Posterior cingulate gyrus (tissue), 11 donors: ENCODE data around the gene ABCB1.

ENCODE experiments used
- DNase-seq, 10 donors: peaks; one replicate each; pipeline versions ENCODE4 v3.0.0 to v3.0.0-alpha.2; 2020 to 2021; ENCODE audit warnings: mixed read lengths in 3 of 10
- intact Hi-C: fragments of 100-400 bp; cut with DNase I; formaldehyde crosslinking; loops from one replicate; pipeline ENCODE4 v1.15.1; 2023

The ABCB1 gene

DNA sequence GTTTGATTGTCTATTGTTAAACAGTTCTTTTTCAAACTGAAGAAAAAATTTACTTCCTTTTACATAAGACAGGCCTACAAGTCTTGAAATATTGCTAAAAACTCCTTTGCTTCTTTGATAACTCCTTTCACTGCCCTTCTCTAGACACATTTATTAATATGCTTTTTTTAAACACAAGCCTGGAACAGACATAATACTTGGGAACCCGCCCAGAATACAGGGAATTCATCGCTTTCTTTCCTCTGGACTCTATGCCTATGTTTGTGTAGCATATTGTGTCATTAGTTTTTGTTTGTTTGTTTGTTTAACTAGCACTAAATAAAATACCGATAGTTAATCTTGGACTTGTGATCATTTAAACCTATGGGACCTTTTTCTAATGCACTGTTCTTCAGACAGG, 82.8 kb downstream of the ABCB1 start:
- intact Hi-C loops, result no loop called here
- no peak for DNase-seq

DNA sequence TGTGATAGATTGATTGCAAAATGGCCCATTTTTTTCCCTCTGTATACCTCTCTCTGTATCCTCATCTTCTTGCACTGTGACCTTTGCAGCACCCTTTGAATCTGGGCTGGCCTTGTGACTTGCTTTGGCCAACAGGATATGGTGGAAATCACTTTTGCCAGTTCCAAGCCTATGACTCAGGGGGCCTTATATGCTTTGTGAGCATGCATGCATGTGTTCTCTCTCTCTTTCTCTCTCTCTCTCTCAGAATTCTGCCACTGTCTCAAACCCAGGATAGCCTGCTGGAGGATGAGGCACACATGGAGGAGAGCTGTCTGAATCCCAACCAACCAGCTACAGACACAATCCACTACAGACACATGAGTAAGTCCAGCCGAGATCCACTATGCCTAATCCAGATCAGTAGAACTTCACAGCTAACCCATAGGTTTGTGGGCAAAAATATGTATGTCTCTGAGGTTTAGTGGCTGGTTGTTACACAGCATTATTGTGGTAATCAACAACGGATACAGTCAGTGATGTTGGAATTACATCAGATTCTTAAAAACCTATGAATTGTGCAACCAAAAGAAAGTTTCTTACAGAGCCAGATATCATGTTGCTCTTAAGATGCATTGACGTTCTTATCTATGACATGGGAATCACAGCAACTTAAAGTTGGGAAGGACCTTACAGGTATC, 83.4 kb downstream of the ABCB1 start:
- intact Hi-C loops, result no loop called here

DNA sequence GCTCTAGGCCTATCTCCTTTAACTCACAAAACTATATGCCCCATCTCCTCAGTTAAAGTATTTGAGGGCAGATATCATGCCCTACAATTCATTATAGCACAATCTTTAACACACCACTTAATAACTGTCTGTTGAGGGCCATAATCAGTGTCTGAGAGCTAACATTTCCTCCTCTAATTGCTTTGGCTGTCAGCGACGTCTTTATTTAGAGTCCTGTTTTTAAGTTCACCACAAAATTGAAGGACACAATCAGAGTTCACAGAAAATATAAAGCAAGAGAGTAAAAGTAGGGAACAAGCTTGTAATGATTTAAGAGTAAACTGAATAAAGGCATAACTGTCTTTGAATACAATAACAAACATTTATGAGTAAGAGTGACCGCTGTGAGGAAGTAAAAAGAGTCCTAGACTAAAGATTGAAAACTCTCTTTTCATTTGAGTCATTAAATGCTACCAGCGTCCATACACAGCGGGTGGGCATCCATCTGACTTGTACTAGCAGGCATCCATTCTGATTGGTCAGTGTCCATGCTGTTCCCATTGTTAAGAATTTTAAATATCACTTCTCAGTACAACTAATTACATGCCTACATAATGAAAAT, 86.8 kb downstream of the ABCB1 start:
- DNase-seq, result no peak
- intact Hi-C loops, result no loop called here

More for the DNA sequence above, 83.4 kb downstream of the ABCB1 start:
- no peak for DNase-seq

- DNase-seq, result no peak
- intact Hi-C loops, result no loop called here
These were observed 87.8 kb downstream of the ABCB1 start for GRCh38 chr7:87512906-87513305.

DNA sequence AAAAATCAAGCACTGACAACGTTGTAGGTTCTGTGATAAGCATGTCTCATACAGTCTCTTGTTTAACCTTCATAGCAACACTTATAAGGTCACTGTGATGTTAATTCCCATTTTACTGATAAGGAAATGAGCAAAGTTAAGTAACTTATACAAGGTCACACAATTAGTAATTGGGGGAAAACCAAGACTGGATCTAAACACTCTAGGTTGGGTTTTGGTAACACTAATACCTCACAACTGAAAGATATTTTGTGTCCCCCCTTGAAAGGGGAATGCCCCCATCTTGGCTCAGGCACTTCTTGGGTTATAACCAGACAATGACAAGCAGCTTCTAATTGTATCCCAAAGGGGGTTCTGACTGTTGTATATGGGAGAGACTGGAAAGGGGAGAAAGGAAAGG, 89.2 kb downstream of the ABCB1 start:
- no peak for DNase-seq
- intact Hi-C loops, result no loop called here

GRCh38 chr7:87510411-87510875, 90.2 kb downstream of the ABCB1 start:
- peak in 2 of 10 donors; percentile 6 to 8 for DNase-seq
- intact Hi-C loops, result no loop called here

DNA sequence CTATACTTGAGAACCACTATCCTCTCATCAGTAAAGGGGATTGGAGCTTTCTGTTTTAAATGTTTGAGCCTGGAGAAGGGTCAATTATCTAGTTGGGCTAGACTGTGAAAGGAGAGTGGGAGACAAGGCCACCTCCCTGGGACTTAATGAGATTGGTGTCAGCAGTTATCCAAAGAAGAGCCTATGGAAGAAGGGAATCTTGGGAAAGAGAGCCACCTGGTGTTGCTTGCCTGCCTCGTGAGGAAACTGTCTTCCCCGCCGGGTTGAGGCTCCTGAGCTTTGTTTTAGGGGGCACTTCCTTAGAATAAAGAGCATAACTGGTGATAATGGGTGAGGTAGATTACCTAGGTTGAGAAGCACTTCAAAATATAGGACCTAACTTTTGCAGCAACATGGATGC, 93.2 kb downstream of the ABCB1 start:
- no peak for DNase-seq
- intact Hi-C loops, result loop anchor here (2.0 to 5.0 kb wide), 2 partner anchors 379 to 660 kb away; no protein-coding TSS in a partner anchor

DNA sequence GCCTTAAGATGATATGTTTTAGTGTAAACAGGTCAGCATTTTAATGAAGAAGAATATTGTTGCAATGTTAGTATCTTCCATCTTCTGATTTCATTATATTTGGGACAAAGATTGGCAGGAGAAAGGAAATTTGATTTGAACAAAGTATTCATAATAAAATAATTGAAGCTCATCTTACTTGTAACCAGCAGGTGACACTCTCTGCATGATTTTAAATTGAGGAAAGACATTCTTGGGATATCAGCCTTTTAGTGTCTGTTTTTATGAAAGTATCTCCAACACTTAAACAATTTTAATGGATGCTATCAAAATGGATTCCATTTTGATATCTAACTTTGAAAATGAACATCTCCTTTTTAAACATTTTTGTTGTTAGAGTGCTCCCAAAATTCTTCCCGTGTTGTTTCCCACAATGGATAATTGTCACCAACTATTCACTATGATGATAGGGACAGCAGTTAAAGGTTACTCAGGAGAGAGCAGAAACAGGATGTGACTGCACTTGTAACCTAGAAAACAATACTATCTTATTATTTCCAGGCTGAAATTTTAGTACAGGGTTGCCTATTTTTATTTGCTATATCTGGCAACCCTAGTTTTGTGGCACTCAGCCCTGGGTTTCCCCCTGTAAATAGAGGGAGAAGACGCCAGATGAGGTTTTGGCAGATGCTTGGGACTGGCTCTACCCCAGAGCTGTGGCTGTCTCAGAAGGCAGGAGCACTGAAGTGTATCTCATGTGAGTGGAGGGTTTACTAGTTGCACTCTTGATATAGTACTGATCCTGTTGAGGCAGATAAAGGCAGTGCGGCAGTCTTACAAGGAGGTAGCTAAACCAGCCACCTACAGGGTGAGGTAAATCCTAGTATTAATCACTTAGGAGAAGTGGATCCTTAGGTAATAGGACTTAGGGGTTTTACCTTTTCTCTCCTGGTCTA, 94.2 kb downstream of the ABCB1 start:
- intact Hi-C loops, result loop anchor here (2.0 to 5.0 kb wide), 2 partner anchors 380 to 661 kb away; no protein-coding TSS in a partner anchor
- DNase-seq, result no peak

GRCh38 chr7:87505557-87506245, 95.0 kb downstream of the ABCB1 start:
- intact Hi-C loops, result loop anchor here (2.0 to 5.0 kb wide), 2 partner anchors 381 to 662 kb away; no protein-coding TSS in a partner anchor
- DNase-seq, result no peak

DNA sequence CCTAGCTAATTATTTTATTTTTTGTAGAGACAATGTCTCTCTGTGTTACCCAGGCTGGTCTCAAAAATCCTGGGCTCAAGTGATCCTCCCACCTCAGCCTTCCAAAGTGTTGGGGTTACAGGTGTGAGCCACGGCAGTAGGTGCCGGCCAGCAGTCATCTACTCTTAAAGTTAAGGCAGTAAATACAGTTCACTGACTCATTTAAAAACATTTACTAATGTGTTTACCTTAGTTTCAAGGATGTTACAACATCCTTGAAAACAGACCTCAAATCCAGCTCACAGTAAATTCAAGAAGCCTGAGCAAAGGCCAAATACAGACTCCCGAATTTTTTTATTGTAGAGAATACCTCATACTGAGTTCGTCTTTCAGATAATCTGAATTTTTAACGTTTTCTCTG, 95.6 kb downstream of the ABCB1 start:
- intact Hi-C loops, result loop anchor here (5.0 kb wide), 1 partner anchor 662 kb away; no protein-coding TSS in a partner anchor
- no peak for DNase-seq

DNA sequence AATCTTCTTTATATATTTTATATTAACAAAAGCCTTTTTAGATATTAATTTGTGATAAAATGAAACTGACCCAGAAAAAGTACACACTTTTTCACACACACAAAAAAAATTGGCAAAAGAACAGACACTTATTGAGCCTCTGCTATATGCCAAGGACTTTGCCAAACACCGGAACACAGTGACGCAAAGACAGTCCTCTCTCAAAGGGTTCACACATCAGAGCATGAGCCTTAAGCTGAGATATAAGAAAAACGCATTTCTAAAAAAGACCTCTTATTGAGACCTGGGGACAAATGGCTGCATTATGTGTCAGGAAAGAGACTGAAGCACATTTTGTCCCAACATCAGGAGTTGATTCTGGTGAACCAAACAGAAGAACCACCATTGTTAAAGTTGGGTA, 101.2 kb downstream of the ABCB1 start:
- intact Hi-C loops, result no loop called here
- no peak for DNase-seq

GRCh38 chr7:87498893-87499292, 101.8 kb downstream of the ABCB1 start:
- intact Hi-C loops, result no loop called here

GRCh38 chr7:87497482-87497881, 103.2 kb downstream of the ABCB1 start:
- no peak for DNase-seq
- intact Hi-C loops, result no loop called here

More at GRCh38 chr7:87498893-87499292, 101.8 kb downstream of the ABCB1 start:
- DNase-seq, result no peak

GRCh38 chr7:87495366-87495765, 105.3 kb downstream of the ABCB1 start:
- DNase-seq, result no peak
- intact Hi-C loops, result no loop called here

- DNase-seq, result no peak
- intact Hi-C loops, result no loop called here
These were observed 106.2 kb downstream of the ABCB1 start for GRCh38 chr7:87494454-87494853.

GRCh38 chr7:87483131-87483530, 117.6 kb downstream of the ABCB1 start:
- no peak for DNase-seq
- intact Hi-C loops, result no loop called here

DNA sequence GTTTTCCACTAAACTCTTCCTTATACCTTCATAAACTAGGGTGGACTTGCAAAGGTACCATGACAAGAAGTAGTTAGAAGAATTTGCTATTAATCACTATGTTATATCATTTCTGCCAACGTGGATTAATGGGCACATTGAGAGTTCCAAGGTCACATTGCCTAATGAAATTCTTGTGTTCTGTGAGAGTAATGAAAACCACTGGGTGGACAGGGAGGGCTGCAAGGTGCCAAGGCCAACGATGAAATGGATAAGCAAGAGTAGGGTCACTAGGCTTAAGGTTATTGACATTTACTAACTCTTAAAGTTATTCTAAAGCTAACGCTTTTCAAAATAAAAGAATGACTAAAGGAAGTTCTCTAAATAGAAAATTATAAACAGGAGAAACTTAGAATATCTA, 118.6 kb downstream of the ABCB1 start:
- intact Hi-C loops, result no loop called here
- no peak for DNase-seq

DNA sequence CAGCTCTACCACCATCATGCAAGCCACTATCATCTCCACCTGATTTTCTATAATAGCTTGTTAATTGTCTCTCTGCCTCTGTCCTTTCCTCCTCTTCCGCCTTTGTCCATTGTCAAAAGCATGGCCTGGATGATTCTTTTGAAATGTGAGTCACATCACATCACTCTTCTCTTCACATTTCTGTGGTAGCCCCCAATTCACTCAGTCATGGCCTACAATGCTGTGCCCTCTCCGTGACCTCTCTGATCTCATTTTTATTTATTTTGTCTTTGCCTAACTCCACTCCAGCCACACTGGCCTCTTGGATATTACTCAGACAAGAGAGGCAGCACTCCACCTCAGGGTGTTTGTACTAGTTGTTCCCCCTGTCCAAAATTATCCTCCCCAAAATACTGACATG, 120.3 kb downstream of the ABCB1 start:
- DNase-seq, result no peak
- intact Hi-C loops, result no loop called here

DNA sequence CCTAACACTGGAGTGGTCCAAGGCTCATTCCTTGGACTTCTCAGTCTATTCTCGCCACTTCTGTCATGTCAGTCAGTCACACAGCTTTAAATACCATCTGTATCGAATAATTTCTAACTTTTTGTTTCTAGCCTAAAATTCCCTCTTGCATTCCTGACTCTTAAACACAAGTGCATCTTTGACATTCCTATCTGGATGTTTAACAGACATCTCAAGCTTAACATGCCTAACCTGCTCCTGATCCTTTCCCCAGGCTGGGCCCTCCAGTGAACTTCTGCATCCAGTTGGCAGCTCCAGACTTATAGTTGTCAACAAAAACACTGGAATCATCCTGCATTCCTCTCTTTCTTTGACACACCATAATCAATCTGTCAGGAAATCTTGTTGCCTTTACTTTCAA, 120.7 kb downstream of the ABCB1 start:
- intact Hi-C loops, result no loop called here
- DNase-seq, result no peak

DNA sequence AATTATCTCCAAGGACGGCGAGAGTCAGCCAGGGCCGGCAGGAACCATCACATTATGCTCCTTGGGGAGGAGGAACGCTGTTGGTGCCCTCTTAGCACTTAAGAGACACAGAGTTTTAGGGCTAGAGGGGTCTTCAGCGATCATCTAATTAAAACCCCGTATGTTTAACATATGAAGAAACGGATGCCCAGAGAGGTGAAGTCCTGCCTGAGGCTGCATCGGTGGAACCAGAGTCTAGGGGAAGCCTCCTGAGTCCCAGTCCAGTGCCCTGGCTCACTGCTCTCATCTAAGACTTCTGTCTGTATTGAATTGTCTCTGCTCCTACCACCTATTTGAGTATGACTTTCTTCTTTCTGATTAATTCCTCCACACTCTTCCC, 124.5 kb downstream of the ABCB1 start:
- no peak for DNase-seq
- intact Hi-C loops, result no loop called here
